ENCODE results near the gene ROCK2.

The ROCK2 gene

DNA sequence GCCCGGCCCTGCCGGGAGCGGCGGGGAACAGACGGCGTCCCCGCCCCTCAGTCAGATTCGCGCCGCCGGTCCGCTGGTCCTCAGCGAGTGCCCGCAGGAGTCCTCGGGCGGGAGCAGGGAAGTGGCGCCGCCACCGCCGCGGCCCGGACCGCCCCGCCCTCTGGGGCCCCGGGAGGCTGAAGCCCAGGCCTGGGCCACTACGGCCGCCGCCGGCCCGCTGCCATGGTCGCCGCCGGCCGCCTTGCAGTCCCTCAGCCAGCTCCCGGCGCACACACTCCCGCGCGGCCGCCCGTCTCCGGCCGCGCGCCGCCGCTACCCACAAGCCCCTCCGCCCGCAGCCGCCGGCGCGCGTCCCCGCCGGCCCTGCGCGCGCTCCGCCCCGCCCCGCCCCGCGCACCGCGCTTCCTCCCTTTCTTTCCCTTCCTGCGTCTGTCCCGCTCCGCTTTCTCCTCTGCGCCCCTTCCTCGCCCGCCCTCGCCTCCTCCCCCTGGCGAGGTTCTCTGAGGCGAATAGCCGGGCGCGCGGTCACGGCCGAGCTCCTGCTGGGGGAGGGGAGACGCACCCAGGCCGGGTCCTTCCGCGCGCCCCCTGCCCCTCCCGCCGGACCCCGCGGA, at the start of gene ROCK2:
Gene ROCK2 (minus strand): TSS at position 295 of the 614 bp plus-strand sequence. CDS start 500 bp downstream, outside the sequence.
- DNase-seq (ENCODE audit: low read depth in 2 of 3, low spot score in 1 of 3), result peak; percentile 48 to 66 (median 56)

DNA sequence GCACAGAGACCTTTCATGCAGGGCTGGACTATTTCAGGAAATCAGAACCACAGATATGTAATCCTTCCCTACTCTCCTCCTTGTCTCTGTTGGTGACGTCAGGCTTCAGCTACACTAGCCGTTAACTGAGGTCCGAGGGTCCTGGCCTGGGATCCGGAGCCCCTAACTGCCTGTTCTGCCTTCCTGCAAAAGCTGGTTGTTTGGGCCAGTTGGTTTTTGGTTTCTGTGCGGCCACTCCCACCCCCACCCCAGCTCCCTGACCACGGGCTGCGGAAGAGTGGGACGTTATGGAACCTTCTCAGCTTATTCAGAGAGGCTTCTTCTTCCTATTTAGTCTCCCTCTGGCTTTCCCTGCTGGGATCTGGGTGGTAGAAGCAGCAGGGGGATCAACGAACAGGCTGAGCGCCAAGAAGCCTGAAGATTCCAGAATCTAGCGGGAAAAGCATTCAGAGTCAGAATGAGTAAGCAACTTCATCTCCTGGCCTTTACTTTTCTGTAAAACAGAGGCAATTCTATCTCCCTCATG, 49.3 kb upstream of the ROCK2 start:
- no peak for DNase-seq (ENCODE audit: low read depth in 2 of 3, low spot score in 1 of 3)

DNA sequence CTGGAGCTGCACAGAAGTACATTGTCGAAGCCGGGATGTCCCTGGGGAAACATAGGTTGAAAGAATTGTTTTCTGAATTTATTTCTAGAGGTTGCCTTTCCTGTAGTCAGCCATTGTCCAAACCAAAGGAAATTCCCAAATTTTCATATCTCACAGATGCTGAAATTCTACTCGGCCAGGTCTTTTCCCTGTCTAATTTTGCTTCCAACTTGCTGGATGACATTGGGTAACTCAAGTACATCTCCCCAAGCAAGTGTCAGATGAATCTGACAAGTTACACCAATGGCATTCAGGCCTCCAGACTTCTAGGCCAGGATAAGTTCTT, 47.5 kb upstream of the ROCK2 start:
- no peak for DNase-seq (ENCODE audit: low read depth in 2 of 3, low spot score in 1 of 3)

DNA sequence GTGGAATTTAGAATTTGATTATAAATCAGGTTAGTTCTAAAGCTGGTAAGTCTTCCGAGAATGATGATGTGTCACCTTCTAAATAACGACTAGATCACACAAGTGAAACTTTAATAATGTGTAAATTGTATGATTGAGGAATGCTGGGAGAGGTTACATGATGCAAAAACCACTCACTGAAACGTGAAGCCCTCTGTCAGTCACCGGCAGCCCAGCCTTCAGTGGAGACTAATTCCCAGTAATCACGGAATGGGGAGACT, 45.9 kb upstream of the ROCK2 start:
- DNase-seq (ENCODE audit: low read depth in 2 of 3, low spot score in 1 of 3), result no peak

DNA sequence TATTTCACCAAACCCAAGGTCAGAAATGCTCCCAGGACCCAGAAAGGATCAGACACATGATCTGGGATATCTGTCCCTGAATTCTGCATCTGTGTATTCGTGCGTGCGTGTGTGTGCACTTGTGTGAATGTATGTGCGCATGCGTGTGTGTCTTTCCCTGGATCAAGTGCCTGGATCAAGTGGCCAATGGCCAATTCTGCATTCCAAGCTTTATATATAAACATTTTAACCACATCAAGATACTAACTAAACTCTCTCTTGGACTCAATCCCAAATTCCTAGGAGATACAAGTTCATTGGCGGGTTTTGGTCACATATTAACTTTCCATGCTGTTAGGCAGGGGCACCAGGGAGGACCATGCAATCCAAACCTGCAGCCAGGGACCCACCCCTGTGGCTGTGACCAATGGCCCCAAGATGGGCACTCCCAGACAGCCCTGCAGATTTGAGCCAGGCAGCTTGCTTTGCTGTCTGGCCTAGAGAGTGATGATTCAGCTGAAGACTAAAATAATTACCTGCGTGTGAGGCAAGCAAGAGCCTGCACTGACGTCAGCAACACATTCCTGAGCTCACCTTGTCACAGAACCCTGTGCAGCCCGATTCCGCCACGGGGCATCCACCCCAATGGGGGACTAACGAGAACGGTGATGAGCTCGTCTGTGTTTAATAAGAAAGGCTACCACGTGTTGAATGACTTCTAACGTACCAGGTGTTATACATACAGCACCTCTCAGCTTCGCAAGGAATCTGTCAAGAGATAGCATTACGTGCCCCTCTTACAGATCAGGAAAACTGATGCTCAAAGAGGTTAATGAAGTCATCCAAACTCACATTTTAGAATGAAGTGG, 45.3 kb upstream of the ROCK2 start:
- no peak for DNase-seq (ENCODE audit: low read depth in 2 of 3, low spot score in 1 of 3)

DNA sequence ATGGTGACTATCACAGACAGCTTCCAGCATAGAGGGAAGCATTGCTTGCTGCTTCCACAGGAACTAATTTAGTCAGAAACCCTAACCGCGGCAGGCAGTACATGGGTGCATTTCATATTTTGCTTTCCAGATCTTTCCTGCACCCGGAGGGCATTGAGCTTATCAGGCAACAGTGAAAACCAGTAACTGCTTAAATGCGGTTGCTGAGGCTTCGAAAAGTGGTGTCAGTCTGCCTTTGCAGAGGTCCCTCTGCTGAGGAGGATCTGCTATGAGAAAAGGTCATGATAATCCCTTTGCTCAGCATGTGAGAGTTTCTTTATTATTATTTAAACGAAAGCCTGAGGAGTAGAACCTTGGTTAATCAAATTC, 44.6 kb upstream of the ROCK2 start:
- no peak for DNase-seq (ENCODE audit: low read depth in 2 of 3, low spot score in 1 of 3)

DNA sequence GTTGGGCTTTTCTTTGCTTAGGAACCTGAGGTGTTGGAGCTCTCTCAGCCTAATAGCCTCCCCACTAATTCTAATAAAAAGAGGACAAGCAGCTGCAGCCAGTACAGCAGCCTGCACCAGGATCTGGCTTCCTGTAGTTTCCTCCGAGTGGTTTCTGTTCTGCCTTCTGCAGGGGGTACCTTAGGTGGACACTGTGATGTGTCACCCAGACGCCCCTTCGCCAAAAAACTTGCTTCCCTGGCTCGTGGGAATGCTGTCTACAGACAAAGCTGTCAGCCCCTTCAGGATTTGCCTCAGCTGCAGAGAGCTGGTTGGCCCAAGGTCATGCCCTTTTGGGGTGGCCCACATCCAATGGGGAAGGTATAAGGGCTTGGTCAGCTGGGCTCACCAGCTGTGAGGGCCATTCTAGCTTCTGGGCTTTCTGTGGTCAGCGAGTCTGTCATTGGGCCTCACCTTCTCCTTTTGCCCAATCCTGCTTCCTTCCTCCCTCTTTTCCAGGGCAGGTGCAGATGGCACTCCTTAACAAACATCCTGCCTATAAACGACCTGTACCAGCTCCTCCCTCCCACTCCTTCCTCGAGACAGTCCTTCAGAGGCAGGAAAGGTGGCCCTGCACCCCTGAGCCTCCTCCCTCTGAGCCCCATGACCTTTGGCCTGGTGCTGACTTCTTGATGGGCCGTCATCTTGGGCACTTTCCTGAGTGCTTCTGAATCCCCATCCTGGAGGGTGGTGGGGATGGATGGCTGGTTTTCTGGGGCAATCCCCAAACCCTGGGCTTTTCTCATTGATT, 44.0 kb upstream of the ROCK2 start:
- DNase-seq (ENCODE audit: low read depth in 2 of 3, low spot score in 1 of 3), result no peak

DNA sequence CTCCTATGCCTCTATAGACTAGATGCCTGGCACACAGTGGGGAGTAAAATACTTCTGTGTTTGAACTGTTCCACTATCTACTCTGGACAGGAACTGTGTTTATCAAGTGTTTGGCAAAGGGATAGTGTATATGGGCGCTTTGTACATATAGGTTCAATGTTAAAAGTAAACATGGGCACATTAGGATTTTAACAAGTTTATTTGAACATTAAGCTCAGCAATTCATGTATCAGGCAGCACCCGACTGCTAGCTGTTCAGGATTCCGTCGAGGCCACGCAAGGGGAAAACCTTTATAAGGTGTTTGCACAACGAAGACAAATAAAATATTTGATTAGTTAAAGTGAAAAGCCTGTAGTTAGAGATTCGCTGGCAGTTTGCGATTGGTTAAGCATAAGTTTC, 43.4 kb upstream of the ROCK2 start:
- no peak for DNase-seq (ENCODE audit: low read depth in 2 of 3, low spot score in 1 of 3)

DNA sequence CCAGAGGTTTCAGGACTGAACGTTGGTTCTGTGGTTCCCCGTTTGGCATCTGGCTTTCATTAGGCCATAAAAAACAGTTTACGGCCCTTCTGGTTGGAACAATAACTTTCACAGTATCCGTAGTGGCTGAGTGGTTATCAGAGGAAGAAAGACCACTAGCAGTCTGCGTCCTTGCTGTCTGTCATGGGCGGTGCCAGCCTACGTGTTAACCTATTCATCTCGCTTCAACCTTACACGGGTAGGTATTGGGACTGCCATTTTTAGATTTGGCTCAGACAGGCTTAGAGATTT, 42.6 kb upstream of the ROCK2 start:
- DNase-seq (ENCODE audit: low read depth in 2 of 3, low spot score in 1 of 3), result no peak

DNA sequence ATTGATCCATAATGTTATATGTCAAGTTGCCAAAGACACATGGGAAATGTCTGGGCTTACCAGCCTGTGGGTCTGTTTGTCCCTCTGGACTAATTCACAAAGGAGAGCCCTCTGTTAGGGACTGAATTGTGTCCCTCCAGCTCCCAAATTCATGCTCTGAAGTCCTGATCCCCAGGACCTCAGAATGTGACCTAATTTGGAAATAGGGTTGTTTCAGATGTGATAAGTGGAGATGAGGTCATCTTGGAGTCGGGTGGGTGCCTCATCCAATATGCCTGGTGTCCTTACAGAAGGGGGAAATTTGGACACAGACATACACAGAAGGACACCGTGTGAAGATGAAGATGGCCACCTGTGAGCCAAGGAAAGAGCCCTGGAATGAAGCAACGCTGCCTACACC, 41.4 kb upstream of the ROCK2 start:
- DNase-seq (ENCODE audit: low read depth in 2 of 3, low spot score in 1 of 3), result no peak

DNA sequence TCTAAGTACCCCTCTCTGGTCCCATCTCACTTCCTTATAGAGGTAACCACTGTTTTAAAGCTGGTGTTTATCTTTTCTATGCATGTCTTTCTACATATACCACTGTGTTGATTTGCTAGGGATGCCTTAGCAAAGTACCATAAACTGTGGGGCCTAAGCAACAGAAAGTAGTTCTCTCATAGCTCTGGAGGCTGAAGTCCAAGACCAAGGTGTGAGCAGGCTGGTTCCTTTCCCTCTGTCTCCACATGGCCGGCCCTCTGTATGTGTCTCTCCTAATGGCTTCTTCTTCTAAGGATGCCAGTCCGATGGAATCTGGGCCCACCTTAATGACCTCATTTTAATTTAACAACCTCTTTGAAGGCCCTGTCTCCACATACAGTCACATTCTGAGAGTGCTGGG, 40.8 kb upstream of the ROCK2 start:
- no peak for DNase-seq (ENCODE audit: low read depth in 2 of 3, low spot score in 1 of 3)

DNA sequence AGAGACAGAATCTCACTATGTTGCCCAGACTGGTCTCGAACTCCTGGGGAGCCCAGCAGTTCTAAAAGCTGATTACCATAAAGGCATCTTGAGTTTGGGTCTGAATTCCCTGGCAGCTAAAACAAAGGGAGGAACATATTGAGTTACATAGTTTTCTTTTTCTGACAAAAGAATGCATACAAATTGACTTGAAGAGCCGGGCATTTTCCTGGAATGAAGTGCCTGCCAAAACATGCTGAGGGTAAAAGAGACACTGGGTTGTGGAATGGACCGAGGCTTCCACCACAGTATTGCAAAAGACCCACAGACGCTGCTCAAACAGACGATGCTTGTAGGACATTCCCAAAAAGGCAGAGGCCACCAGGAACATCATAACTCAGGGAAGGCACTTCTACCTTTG, 35.1 kb upstream of the ROCK2 start:
- no peak for DNase-seq (ENCODE audit: low read depth in 2 of 3, low spot score in 1 of 3)

DNA sequence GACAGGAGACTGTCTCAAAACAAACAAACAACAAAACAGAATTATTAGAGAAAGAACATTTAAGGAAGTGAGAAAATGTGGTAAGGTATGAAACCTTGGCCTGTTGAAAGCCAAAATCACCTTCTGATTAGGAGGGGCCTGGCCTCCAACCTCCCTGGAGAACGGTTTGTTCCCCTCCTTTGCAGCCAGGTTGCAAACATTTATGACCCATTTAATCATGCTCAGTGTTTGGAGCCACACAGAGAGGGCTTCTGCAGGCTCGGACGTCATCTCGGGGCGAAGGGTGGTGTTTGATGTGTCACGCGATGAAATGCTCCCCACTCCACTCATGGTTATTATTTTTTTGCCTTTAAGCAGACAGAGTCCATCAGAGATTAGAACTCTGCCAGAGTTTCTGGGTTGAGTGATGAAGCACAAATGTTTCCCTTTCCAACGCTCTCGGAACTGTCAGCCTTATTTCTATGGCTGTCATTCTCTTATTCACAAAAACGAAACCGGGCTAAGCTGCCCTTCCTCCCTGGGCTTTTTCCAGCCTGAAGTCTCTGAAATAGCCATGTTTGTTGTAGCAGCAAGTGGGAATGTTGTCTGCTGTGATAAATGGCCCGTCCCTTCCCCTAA, 33.6 kb upstream of the ROCK2 start:
- no peak for DNase-seq (ENCODE audit: low read depth in 2 of 3, low spot score in 1 of 3)

DNA sequence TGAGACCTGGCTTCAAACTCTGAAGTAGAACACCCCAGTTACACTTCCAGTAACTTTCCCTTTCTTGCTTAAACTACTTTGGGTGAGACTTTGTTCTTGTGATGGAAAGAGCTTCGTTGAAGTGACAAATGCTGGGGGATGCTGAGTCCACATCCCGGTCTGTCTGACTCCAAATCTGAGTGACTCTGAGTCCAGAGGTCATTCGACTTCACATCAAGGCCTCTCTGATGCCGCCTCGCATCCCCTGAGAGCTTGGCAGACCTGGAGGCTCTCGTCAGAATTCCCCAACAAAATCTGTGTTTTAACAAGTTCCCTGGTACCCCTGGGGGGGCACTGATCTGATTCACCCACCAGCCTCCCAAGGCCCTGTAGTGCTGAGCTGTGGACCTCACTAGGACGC, 31.6 kb upstream of the ROCK2 start:
- DNase-seq (ENCODE audit: low read depth in 2 of 3, low spot score in 1 of 3), result no peak

DNA sequence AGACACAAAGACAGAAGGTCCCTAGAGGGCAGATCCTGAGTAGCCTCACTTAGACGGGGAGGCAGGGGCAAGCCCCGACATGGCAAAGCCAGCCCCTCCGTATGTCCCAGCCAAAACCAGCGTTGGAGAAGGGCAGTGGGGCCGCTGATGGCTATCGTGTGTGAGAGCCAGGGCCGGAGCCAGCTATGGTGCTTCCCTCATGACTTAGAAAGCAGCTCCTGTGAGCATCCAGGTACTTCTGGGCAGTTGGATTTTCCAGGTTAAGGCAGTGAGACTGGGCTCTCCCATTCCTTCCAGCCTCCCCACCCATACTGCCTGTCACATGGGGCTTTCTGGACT, 31.2 kb upstream of the ROCK2 start:
- no peak for DNase-seq (ENCODE audit: low read depth in 2 of 3, low spot score in 1 of 3)

DNA sequence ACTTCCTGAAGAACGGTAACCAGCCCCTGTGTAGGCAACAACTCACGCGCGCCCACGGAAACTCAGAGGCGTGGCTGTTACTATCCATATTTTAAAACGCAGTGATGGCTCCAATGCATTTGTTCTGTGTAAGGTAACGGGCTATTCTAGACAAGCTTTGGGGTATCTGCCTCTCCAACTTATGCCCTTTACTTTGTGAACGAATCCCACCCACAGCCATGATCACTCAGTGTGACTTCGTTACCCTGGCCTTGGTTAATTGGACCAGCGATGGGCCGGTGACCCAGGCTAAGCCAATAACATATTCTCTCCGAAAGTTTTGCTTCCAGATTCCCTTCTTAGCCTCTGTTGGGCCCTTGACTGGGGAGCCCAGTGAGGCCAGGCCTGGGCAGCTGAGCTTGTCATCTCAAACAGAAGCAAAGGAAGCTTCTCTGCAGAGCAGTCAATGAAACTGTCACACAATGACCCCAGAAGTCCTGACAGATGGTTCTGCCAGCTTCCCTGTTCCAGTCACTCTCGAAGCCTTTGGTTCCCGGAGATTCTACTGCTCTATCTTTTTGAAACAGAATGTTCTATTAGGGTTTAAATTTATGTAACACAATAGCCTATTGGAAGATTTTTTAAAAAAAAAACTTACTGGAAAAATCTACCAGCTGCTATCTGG, 30.7 kb upstream of the ROCK2 start:
- DNase-seq (ENCODE audit: low read depth in 2 of 3, low spot score in 1 of 3), result no peak

DNA sequence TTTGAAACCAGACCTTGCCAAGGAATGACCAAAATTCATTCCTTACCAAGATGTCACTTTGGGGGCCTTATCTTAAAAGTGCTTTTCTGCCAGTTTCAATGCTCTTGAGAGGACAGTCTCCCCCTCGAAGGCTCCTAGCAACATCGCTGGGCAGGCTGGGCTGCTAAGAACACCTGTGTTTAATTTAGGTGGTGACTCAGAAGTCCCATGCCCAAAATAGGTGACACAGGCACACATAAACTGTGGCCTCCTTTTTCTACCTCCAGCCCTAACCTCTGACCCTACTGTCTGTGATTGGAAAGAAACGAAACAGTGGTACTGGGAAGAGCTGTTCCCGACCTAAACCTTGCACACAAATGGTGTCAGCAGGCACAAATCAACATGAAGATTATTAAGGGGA, 28.7 kb upstream of the ROCK2 start:
- no peak for DNase-seq (ENCODE audit: low read depth in 2 of 3, low spot score in 1 of 3)

DNA sequence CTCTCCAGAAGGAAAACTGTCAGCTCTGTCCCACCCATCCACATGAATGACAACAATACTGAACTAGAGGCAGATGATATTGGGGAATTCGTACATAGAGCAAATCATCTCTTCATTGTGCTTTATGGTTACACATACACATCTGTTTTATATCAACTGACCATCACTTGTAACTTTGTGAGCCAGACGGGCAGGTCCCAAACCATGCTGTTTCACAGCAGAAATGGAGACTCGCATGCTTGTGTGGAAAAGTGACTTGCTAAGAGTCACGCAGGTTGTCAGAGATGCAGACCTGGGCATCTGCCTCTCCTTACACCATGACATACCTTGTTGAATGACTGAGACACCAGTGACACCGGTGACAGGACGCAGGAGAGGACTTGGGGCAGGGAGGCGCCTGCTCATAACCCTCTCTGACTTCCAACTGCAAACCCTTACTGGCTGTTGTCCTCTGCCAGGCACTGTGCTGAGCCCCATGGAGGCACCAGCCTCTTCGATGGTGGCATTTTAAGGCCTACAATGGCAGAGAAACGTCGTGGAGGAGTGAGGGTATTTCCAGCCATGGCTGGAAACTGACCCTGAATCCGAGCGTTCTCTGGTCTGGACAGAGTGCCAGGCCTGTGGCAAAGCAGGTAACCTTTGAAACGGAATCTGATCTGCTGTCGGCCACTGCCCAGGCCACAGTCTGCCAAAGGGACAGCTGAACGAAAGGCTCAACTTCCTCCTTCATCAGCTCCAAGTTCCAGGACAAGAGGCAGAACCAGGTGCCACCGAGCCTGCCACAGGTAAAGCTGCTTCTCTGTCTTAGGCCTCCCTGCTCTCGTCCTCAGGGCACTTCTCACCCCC, 26.9 kb upstream of the ROCK2 start:
- no peak for DNase-seq (ENCODE audit: low read depth in 2 of 3, low spot score in 1 of 3)

DNA sequence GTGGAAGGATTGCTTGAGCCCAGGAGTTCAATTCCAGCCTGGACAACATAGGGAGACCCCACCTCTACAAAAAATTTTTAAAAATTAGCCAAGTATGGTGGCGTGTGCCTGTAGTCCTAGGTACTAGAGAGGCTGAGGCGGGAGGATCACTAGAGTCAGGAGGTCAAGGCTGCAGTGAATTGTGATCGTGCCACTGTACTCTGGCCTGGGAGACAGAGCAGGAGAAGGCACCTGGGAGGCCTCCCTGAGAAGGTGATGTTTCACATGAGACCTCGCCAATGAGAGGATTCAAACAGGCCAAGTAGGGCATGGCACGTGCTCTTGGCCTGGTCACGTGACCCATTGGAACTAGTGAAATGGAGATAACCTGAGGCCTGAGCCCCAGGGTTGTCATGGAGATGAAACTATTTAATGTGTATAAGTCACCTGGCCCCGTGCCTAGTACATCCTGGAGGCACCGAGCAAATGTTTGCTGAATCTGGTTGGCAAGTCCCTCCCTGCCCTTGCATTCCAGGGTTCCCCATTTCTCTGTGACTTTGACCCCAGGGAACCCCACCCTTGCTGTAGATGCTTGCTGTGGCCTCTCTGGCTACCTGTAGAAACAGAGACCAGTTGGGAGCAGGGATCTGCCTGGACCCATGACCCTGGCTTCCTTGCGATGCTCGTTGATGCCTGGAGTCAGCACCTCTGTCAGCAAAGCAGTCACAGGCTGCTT, 26.1 kb upstream of the ROCK2 start:
- DNase-seq (ENCODE audit: low read depth in 2 of 3, low spot score in 1 of 3), result no peak

DNA sequence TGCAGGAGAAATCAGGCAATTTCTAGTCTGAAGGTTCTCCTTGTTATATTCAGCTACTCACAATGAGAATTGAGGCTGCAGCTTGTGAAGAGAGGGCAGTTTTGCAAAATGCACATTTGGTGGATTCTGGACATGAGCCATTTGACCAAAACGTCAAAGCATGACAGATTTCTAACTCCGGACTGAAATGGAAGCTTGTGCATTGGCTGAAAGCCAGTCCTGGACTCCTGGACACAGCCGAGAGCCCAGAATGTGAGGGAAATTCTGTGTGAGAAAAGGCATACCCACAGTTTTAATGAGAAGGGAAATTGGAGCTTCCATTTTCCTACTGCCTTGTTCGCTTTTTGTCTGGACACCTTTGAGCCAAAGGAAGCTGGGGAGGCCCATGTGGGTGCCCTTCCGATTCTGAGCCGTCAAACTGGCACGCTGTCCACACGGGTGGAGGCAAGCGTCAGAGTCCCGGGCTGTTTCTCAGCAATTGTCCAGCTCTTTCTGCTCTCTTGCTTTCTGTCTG, 23.7 kb upstream of the ROCK2 start:
- no peak for DNase-seq (ENCODE audit: low read depth in 2 of 3, low spot score in 1 of 3)

Measured in stimulated activated CD4-positive, alpha-beta T cell treated with anti-CD3 and anti-CD28 coated beads, Interleukin-12 subunit alpha, Interleukin-12 subunit beta, amount 100 ng/mL, for 48 hours (primary cell).